Measurements from ENCODE around the gene NINJ1. TPM values are rescaled to one million over a fixed set of nuclear protein-coding genes. Genes with fewer than 3 reads are reported as not detected.

NINJ1 gene
- total and polyA plus RNA-seq, 2 of the 4 experiments (the other 2 are of a cell fraction) = 21.9 to 38.8 TPM

GRCh38 chr9:93180938-93181337, 46.9 kb upstream of the NINJ1 start:
- H3K9me1 ChIP-seq (ENCODE audit: insufficient read depth, low read length) = no peaks in the 10 kb centered on the region
- no peak overlapping the region for H2AFZ ChIP-seq (replicated peaks; ENCODE audit: low read length, poor library complexity)
- in situ Hi-C loops (cut with MboI; ENCODE audit: low sequenced_read_pairs) (no loop called here), intact Hi-C loops (cut with micrococcal nuclease) (no loop called here), dilution Hi-C loops (cut with HindIII; ENCODE audit: low sequenced_read_pairs, unreplicated experiment) (no loop called here)
- H3K18ac ChIP-seq (ENCODE audit: low read depth, low read length) = no peak overlapping the region
- no peak overlapping the region for H3K14ac ChIP-seq (replicated peaks; ENCODE audit: low read depth, low read length)
- H2AK5ac ChIP-seq (ENCODE audit: low read depth, low read length) = no peak overlapping the region
- H2AK9ac ChIP-seq (replicated peaks; ENCODE audit: low read depth, low read length, poor library complexity) = no peak overlapping the region
- H2BK120ac ChIP-seq (ENCODE audit: low read depth, low read length) = no peak overlapping the region
- H3K36me3 ChIP-seq (ENCODE audit: control insufficient read depth, insufficient read depth, low read length) = no peaks in the 10 kb centered on the region
- H2BK5ac ChIP-seq (ENCODE audit: low read depth, low read length, poor library complexity, severe bottlenecking) = no peak overlapping the region
- no peak overlapping the region for H3K56ac ChIP-seq (ENCODE audit: extremely low read depth, insufficient read depth, low read length)
- no CpG with 5 or more reads among the region's 1 CpG for WGBS, 2 experiments (ENCODE audit: extremely low coverage in 2 of 2, insufficient read length in 1 of 2)
- no peak overlapping the region for H3K23ac ChIP-seq (ENCODE audit: low read depth, low read length)
- no peaks in the 10 kb centered on the region for H4K20me1 ChIP-seq (ENCODE audit: insufficient read depth, low read length)
- ATAC-seq (ENCODE audit: low read depth) (no peak), DNase-seq (no peak)
- no TSS peak for BruUV-seq (replicated peaks)
- H2BK15ac ChIP-seq (ENCODE audit: low read depth, low read length) = no peak overlapping the region
- no peak overlapping the region for H4K91ac ChIP-seq (ENCODE audit: insufficient read depth, low read depth, low read length)
- no peak overlapping the region for H4K8ac ChIP-seq (ENCODE audit: low read depth in 2 of 2, low read length in 2 of 2)
- H3K9ac ChIP-seq (ENCODE audit: low read depth, low read length) = no peak overlapping the region
- peaks cover 62% of the 10 kb centered on the region for H3K27me3 ChIP-seq (ENCODE audit: control insufficient read depth, insufficient read depth, low read length)
- H3K4me2 ChIP-seq (ENCODE audit: low read depth, low read length) = no peak overlapping the region
- H3K79me1 ChIP-seq (ENCODE audit: low read depth in 1 of 2, low read length in 2 of 2) = no peaks in the 10 kb centered on the region
- H2BK20ac ChIP-seq (ENCODE audit: low read depth, low read length) = no peak overlapping the region
- ChIA-PET POLR2A (ENCODE audit: unreplicated experiment) (no interaction called here), CTCF (no interaction called here)
- H3K27ac ChIP-seq (ENCODE audit: insufficient read depth, low read length) = no peak overlapping the region
- no peak overlapping the region for H4K5ac ChIP-seq (ENCODE audit: low read depth, low read length)
- no peak overlapping the region for H3K4me3 ChIP-seq (ENCODE audit: insufficient read depth, low read depth, low read length)
- H3K9me3 ChIP-seq (ENCODE audit: control insufficient read depth, insufficient read depth, low read length) = no peaks in the 10 kb centered on the region
- H3K4me1 ChIP-seq (ENCODE audit: control insufficient read depth, insufficient read depth, low read length) = no peaks in the 10 kb centered on the region
- no peak overlapping the region for H3K4ac ChIP-seq (ENCODE audit: low read depth, low read length)
- TF ChIP-seq BHLHE40 (IDR thresholded peaks at IDR 0.05; ENCODE audit: low read depth, low read length) (no peak), RAD21 (IDR thresholded peaks at IDR 0.05; ENCODE audit: low read length) (no peak), CEBPB (IDR thresholded peaks at IDR 0.05; ENCODE audit: low read depth, low read length) (no peak), MAZ (IDR thresholded peaks at IDR 0.05; ENCODE audit: borderline replicate concordance, low read depth, low read length) (no peak), SMC3 (IDR thresholded peaks at IDR 0.05; ENCODE audit: low read depth, low read length) (no peak), POLR2A (IDR thresholded peaks at IDR 0.05; ENCODE audit: low read depth, low read length) (no peak), RFX5 (IDR thresholded peaks at IDR 0.05; ENCODE audit: low read depth, low read length) (no peak), CHD1 (IDR thresholded peaks at IDR 0.05; ENCODE audit: low read depth, low read length) (no peak), USF2 (IDR thresholded peaks at IDR 0.05; ENCODE audit: low read depth, low read length) (no peak), MAFK (IDR thresholded peaks at IDR 0.05; ENCODE audit: low read depth, low read length) (no peak), NFE2L2 (IDR thresholded peaks at IDR 0.05; ENCODE audit: low read depth, low read length) (no peak), CTCF (conservative IDR thresholded peaks at IDR 0.05; ENCODE audit: low read depth, low read length) (no peak), MXI1 (IDR thresholded peaks at IDR 0.05; ENCODE audit: borderline replicate concordance, low read depth, low read length) (no peak), FOS (IDR thresholded peaks at IDR 0.05; ENCODE audit: low read depth, low read length) (no peak), RCOR1 (IDR thresholded peaks at IDR 0.05; ENCODE audit: insufficient replicate concordance, low read length) (no peak)
- TF ChIP-seq, protein P1, sequence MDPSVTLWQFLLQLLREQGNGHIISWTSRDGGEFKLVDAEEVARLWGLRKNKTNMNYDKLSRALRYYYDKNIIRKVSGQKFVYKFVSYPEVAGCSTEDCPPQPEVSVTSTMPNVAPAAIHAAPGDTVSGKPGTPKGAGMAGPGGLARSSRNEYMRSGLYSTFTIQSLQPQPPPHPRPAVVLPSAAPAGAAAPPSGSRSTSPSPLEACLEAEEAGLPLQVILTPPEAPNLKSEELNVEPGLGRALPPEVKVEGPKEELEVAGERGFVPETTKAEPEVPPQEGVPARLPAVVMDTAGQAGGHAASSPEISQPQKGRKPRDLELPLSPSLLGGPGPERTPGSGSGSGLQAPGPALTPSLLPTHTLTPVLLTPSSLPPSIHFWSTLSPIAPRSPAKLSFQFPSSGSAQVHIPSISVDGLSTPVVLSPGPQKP (IDR thresholded peaks at IDR 0.05; ENCODE audit: borderline replicate concordance, low read depth, low read length) = no peak
